ENCODE data around the gene USP37.

The USP37 gene

GRCh38 chr2:218576854-218577253 lies 8.7 kb upstream of the USP37 start:
- DNase-seq (ENCODE audit: low read depth, low spot score): no peak
- no CpG with 5 or more reads among the region's 4 CpGs for WGBS (ENCODE audit: insufficient coverage, insufficient read length)
- Histone ChIP-seq H3K36me3 (ENCODE audit: control insufficient read depth, insufficient read depth, low read length) (no peaks in the 10 kb centered on the region), H3K4me1 (ENCODE audit: control insufficient read depth, insufficient read depth, low read length) (peaks cover 4% of the 10 kb centered on the region; the same call in 1 of the 2 replicates), H3K4me3 (ENCODE audit: low read length) (no peak overlapping the region), H3K9me3 (ENCODE audit: control insufficient read depth, insufficient read depth, low read length) (no peaks in the 10 kb centered on the region), H3K27ac (ENCODE audit: low read length) (no peak overlapping the region), H3K27me3 (ENCODE audit: control insufficient read depth, insufficient read depth, low read length) (no peaks in the 10 kb centered on the region)

- Histone ChIP-seq H3K4me3 (ENCODE audit: low read length) (no peak overlapping the region), H3K4me1 (ENCODE audit: control insufficient read depth, insufficient read depth, low read length) (peaks cover 1% of the 10 kb centered on the region; the same call in 1 of the 2 replicates), H3K27ac (ENCODE audit: low read length) (no peak overlapping the region), H3K9me3 (ENCODE audit: control insufficient read depth, insufficient read depth, low read length) (no peaks in the 10 kb centered on the region), H3K27me3 (ENCODE audit: control insufficient read depth, insufficient read depth, low read length) (no peaks in the 10 kb centered on the region), H3K36me3 (ENCODE audit: control insufficient read depth, insufficient read depth, low read length) (no peaks in the 10 kb centered on the region)
- DNase-seq (ENCODE audit: low read depth, low spot score): no peak
- WGBS (ENCODE audit: insufficient coverage, insufficient read length): no CpG with 5 or more reads among the region's 6 CpGs
These were observed 2.7 kb upstream of the USP37 start for GRCh38 chr2:218570850-218571249.

GRCh38 chr2:218569661-218570500 lies 1.7 kb upstream of the USP37 start:
- WGBS (ENCODE audit: insufficient coverage, insufficient read length): no CpG with 5 or more reads among the region's 10 CpGs
- no peaks in the 10 kb centered on the region for H3K36me3 ChIP-seq (ENCODE audit: control insufficient read depth, insufficient read depth, low read length)

GRCh38 chr2:218569038-218569431 lies 884 bp upstream of the USP37 start:
- H3K36me3 ChIP-seq (ENCODE audit: control insufficient read depth, insufficient read depth, low read length): no peaks in the 10 kb centered on the region
- WGBS (ENCODE audit: insufficient coverage, insufficient read length): no CpG with 5 or more reads among the region's 31 CpGs

More at GRCh38 chr2:218569661-218570500, 1.7 kb upstream of the USP37 start:
- H3K4me3 ChIP-seq (ENCODE audit: low read length): peak overlapping the region; percentile 93; the same call in 1 of the 2 replicates
- no peak overlapping the region for H3K27ac ChIP-seq (ENCODE audit: low read length)
- no peak for DNase-seq (ENCODE audit: low read depth, low spot score)
- peaks cover 1% of the 10 kb centered on the region; the same call in 1 of the 2 replicates for H3K4me1 ChIP-seq (ENCODE audit: control insufficient read depth, insufficient read depth, low read length)
- no peaks in the 10 kb centered on the region for H3K27me3 ChIP-seq (ENCODE audit: control insufficient read depth, insufficient read depth, low read length)
- H3K9me3 ChIP-seq (ENCODE audit: control insufficient read depth, insufficient read depth, low read length): no peaks in the 10 kb centered on the region

GRCh38 chr2:218567797-218568189 lies 358 bp downstream of the USP37 start:
- no CpG with 5 or more reads among the region's 19 CpGs for WGBS (ENCODE audit: insufficient coverage, insufficient read length)
- Histone ChIP-seq H3K27ac (ENCODE audit: low read length) (no peak overlapping the region), H3K36me3 (ENCODE audit: control insufficient read depth, insufficient read depth, low read length) (no peaks in the 10 kb centered on the region), H3K27me3 (ENCODE audit: control insufficient read depth, insufficient read depth, low read length) (no peaks in the 10 kb centered on the region), H3K4me3 (ENCODE audit: low read length) (peak overlapping the region; percentile 72; the same call in 1 of the 2 replicates), H3K9me3 (ENCODE audit: control insufficient read depth, insufficient read depth, low read length) (no peaks in the 10 kb centered on the region), H3K4me1 (ENCODE audit: control insufficient read depth, insufficient read depth, low read length) (peaks cover 1% of the 10 kb centered on the region; the same call in 1 of the 2 replicates)
- DNase-seq (ENCODE audit: low read depth, low spot score): no peak

More at GRCh38 chr2:218569038-218569431, 884 bp upstream of the USP37 start:
- H3K9me3 ChIP-seq (ENCODE audit: control insufficient read depth, insufficient read depth, low read length): no peaks in the 10 kb centered on the region
- no peaks in the 10 kb centered on the region for H3K27me3 ChIP-seq (ENCODE audit: control insufficient read depth, insufficient read depth, low read length)
- H3K27ac ChIP-seq (ENCODE audit: low read length): no peak overlapping the region
- no peak for DNase-seq (ENCODE audit: low read depth, low spot score)
- H3K4me1 ChIP-seq (ENCODE audit: control insufficient read depth, insufficient read depth, low read length): peaks cover 1% of the 10 kb centered on the region; the same call in 1 of the 2 replicates
- peak overlapping the region; percentile 93 for H3K4me3 ChIP-seq (ENCODE audit: low read length)

GRCh38 chr2:218566296-218566695 lies 1.9 kb downstream of the USP37 start:
- no peak for DNase-seq (ENCODE audit: low read depth, low spot score)

GRCh38 chr2:218564056-218564455 lies 4.1 kb downstream of the USP37 start:
- Histone ChIP-seq H3K4me1 (ENCODE audit: control insufficient read depth, insufficient read depth, low read length) (peaks cover 1% of the 10 kb centered on the region; the same call in 1 of the 2 replicates), H3K27ac (ENCODE audit: low read length) (no peak overlapping the region), H3K36me3 (ENCODE audit: control insufficient read depth, insufficient read depth, low read length) (peaks cover 1% of the 10 kb centered on the region; the same call in 1 of the 2 replicates), H3K4me3 (ENCODE audit: low read length) (no peak overlapping the region), H3K9me3 (ENCODE audit: control insufficient read depth, insufficient read depth, low read length) (no peaks in the 10 kb centered on the region), H3K27me3 (ENCODE audit: control insufficient read depth, insufficient read depth, low read length) (no peaks in the 10 kb centered on the region)
- no CpG with 5 or more reads among the region's 1 CpG for WGBS (ENCODE audit: insufficient coverage, insufficient read length)
- DNase-seq (ENCODE audit: low read depth, low spot score): no peak

More at GRCh38 chr2:218566296-218566695, 1.9 kb downstream of the USP37 start:
- peaks cover 1% of the 10 kb centered on the region; the same call in 1 of the 2 replicates for H3K4me1 ChIP-seq (ENCODE audit: control insufficient read depth, insufficient read depth, low read length)
- no peak overlapping the region for H3K4me3 ChIP-seq (ENCODE audit: low read length)
- no CpG with 5 or more reads among the region's 1 CpG for WGBS (ENCODE audit: insufficient coverage, insufficient read length)
- H3K36me3 ChIP-seq (ENCODE audit: control insufficient read depth, insufficient read depth, low read length): no peaks in the 10 kb centered on the region; the same call in 1 of the 2 replicates
- H3K27me3 ChIP-seq (ENCODE audit: control insufficient read depth, insufficient read depth, low read length): no peaks in the 10 kb centered on the region
- no peaks in the 10 kb centered on the region for H3K9me3 ChIP-seq (ENCODE audit: control insufficient read depth, insufficient read depth, low read length)
- no peak overlapping the region for H3K27ac ChIP-seq (ENCODE audit: low read length)

- Histone ChIP-seq H3K27ac (ENCODE audit: low read length) (no peak overlapping the region), H3K36me3 (ENCODE audit: control insufficient read depth, insufficient read depth, low read length) (peaks cover 3% of the 10 kb centered on the region; the same call in 1 of the 2 replicates)
These were observed 9.2 kb downstream of the USP37 start for GRCh38 chr2:218558986-218559385.

GRCh38 chr2:218557941-218558340 lies 10.2 kb downstream of the USP37 start:
- Histone ChIP-seq H3K9me3 (ENCODE audit: control insufficient read depth, insufficient read depth, low read length) (no peaks in the 10 kb centered on the region), H3K27ac (ENCODE audit: low read length) (no peak overlapping the region), H3K27me3 (ENCODE audit: control insufficient read depth, insufficient read depth, low read length) (no peaks in the 10 kb centered on the region), H3K36me3 (ENCODE audit: control insufficient read depth, insufficient read depth, low read length) (peaks cover 9% of the 10 kb centered on the region; the same call in 1 of the 2 replicates), H3K4me3 (ENCODE audit: low read length) (no peak overlapping the region), H3K4me1 (ENCODE audit: control insufficient read depth, insufficient read depth, low read length) (peaks cover 1% of the 10 kb centered on the region; the same call in 1 of the 2 replicates)
- WGBS (ENCODE audit: insufficient coverage, insufficient read length): no CpG with 5 or more reads among the region's 2 CpGs
- no peak for DNase-seq (ENCODE audit: low read depth, low spot score)

More at GRCh38 chr2:218558986-218559385, 9.2 kb downstream of the USP37 start:
- no CpG with 5 or more reads among the region's 3 CpGs for WGBS (ENCODE audit: insufficient coverage, insufficient read length)
- H3K4me1 ChIP-seq (ENCODE audit: control insufficient read depth, insufficient read depth, low read length): peaks cover 1% of the 10 kb centered on the region; the same call in 1 of the 2 replicates
- H3K4me3 ChIP-seq (ENCODE audit: low read length): no peak overlapping the region
- no peaks in the 10 kb centered on the region for H3K27me3 ChIP-seq (ENCODE audit: control insufficient read depth, insufficient read depth, low read length)
- no peak for DNase-seq (ENCODE audit: low read depth, low spot score)
- H3K9me3 ChIP-seq (ENCODE audit: control insufficient read depth, insufficient read depth, low read length): no peaks in the 10 kb centered on the region

GRCh38 chr2:218555527-218555926 lies 12.6 kb downstream of the USP37 start:
- Histone ChIP-seq H3K27ac (ENCODE audit: low read length) (no peak overlapping the region), H3K27me3 (ENCODE audit: control insufficient read depth, insufficient read depth, low read length) (no peaks in the 10 kb centered on the region), H3K4me1 (ENCODE audit: control insufficient read depth, insufficient read depth, low read length) (peaks cover 1% of the 10 kb centered on the region; the same call in 1 of the 2 replicates), H3K9me3 (ENCODE audit: control insufficient read depth, insufficient read depth, low read length) (no peaks in the 10 kb centered on the region), H3K36me3 (ENCODE audit: control insufficient read depth, insufficient read depth, low read length) (peaks cover 9% of the 10 kb centered on the region; the same call in 1 of the 2 replicates), H3K4me3 (ENCODE audit: low read length) (no peak overlapping the region)
- DNase-seq (ENCODE audit: low read depth, low spot score): no peak
- WGBS (ENCODE audit: insufficient coverage, insufficient read length): no CpG with 5 or more reads among the region's 4 CpGs
